HG02610 (cell line): ENCODE measurements around the gene ENTR1.
A peak's percentile ranks its signal among the peaks of the same experiment; 100 is the strongest.

Experiments used
- ATAC-seq: cut with Tn5 transposase; IDR thresholded peaks from one replicate; pipeline ENCODE4 v1.9.1; 2021; ENCODE audit warnings: mild to moderate bottlenecking, moderate library complexity; ENCODE audit not compliant: unreplicated experiment

ENTR1 gene, protein sequence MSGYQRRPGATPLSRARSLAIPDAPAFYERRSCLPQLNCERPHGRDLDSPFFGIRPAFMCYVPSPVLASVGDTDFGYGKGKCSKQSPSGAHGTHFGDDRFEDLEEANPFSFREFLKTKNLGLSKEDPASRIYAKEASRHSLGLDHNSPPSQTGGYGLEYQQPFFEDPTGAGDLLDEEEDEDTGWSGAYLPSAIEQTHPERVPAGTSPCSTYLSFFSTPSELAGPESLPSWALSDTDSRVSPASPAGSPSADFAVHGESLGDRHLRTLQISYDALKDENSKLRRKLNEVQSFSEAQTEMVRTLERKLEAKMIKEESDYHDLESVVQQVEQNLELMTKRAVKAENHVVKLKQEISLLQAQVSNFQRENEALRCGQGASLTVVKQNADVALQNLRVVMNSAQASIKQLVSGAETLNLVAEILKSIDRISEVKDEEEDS

GRCh38 chr9:136410500-136411287, at the start of gene ENTR1, which contains the start of gene PMPCA:
TSS of gene ENTR1 (minus strand) at chr9:136410614. CDS start at chr9:136410397, 217 bp downstream.
TSS of gene PMPCA (plus strand) at chr9:136410658. CDS start at chr9:136410669, 11 bp downstream.
- peak; percentile 77 for ATAC-seq

DNA sequence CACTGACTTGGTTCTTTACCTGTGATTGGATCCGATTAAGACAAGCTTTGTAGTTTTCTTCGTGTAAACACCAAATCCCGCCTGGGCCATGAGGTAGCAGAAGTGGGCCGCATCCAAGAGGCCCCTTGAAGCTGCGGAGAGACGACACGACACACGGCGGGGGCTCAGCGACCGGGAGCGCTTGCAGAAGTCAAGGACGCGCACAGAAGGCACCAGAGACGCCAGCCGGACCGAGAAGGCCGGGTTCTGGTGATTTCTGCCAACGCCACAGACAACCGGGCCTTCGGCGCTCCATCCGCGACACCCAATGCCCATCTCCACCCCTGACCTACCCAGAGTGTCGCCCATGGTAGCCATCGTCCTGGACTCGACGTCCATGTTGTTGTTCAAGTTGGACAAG, 49.0 kb upstream of the ENTR1 start:
- no peak for ATAC-seq

DNA sequence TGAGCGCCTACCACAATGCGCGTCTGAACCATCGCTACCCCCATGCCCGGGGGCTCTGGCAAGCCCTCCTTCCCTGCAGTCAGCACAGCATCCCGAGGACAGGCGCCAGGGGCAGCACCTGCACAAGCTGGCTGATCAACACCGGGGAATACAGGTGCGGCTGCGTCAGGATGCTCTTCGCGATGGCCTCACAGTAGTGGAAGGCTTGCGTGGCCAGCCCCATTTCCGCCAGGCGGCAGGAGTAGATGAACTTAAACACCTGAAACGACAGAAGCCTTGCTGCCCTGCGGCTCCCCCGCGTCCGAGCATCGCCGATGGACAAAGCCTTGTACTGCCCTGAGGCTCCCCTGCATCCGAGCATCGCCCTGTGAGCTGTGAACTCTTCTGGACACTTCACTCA, 46.9 kb upstream of the ENTR1 start:
- ATAC-seq: no peak

DNA sequence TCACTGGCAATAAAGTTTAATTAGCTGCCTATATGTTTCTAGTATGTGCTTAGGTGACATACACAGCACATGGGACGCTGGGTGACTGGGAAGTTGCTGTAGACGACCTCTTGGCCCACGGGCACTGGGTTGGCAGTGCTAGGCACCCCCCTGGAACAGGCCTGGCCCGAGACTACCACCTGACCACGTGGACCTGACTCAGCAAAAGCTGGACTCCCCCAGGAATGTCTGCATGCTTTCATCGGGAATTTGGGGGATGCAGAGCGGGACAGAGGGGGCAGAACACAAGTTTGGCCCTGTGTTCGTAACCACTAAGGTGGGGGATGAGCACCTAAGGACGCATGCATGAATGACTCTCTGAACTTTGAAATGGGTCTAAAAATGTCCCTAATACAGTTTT, 45.8 kb upstream of the ENTR1 start:
- ATAC-seq: no peak

GRCh38 chr9:136455043-136456002, 44.9 kb upstream of the ENTR1 start:
- no peak for ATAC-seq

- ATAC-seq: no peak
These were observed 43.8 kb upstream of the ENTR1 start for GRCh38 chr9:136454026-136454796.

- no peak for ATAC-seq
These were observed 42.9 kb upstream of the ENTR1 start for GRCh38 chr9:136453326-136453725.

- no peak for ATAC-seq
These were observed 40.9 kb upstream of the ENTR1 start for GRCh38 chr9:136451221-136451877.

DNA sequence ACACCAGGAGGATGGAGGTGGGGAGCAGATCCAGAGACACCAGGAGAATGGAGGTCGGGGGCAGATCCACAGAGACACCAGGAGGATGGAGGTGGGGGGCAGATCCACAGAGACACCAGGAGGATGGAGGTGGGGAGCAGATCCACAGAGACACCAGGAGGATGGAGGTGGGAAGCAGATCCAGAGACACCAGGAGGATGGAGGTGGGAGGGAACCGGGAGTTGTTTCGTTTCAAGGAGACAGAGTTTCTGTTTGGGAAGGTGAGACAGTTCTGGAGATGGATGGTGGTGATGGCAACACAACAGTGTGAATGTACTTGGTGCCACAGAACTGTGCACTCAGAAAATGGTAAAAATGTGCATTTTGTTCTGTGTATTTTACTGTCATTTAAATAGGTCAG, 38.2 kb upstream of the ENTR1 start:
- ATAC-seq: no peak

DNA sequence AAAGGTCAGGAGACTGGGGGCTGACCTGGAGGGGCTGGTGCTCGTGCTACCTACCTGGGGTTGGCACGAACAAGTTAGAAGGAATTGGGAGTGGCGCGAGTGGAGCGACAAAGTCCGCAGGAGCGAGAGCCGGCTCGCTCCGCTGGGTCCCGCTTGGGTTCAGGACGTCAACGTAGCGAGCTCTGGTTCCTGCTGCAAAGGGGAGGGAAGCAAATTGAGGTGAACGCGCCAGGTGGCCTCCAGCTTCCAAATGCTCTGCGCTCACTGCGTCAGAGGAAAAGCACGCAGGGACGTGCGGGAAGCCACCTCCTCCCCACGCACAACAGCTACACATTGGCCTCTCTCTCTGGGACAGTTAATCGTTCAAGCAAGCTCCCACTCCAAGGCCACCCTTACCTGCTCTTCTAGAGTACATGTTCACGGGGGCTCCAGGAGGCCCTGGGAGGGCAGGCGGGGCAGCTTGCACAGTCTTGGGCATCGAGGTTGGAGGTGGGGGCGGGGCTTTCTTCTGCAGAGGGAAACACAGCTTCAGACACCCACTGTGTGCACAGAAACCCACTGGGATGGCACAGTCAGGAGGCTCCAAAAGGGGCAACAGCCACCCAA, 36.9 kb upstream of the ENTR1 start:
- no peak for ATAC-seq

- ATAC-seq: no peak
These were observed 35.4 kb upstream of the ENTR1 start for GRCh38 chr9:136445799-136446198.

DNA sequence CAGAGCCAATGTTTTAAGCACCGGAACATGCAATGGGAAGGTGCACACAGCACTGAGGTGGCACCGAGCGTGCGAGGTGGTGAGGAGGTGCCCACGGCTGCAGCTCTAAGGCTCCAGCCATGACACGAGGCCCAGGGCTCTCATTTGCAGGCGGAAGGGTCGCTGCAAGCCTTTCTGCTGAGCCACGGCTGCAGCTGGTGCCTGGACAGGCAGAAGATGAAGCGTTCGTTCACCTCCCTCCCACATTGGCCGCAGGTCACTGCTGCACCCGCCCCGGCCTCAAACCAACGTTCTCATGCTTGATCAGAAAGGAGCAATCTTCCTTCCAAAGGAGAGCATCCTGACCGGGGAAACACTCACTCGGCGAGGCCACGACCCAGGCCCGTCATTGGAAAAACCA, 33.7 kb upstream of the ENTR1 start:
- no peak for ATAC-seq

DNA sequence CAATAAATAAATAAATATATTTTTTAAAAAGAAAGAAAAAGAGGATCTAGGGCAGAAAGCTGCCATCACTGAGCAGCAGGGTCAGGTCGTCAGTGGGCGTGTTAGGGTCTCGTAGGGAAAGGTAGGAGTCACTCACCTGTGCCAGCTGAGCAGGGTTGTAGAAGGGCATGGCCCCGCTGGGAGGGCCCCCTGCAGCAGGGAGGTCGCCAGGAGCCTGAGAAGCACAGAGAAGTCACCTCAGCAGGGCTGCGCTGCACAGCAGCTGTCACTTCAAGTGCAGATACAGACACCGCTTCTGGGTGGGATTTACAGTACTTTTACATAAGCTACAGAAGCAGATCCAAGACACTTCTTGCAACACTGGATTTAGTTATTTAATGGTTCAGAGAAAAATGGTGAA, 33.3 kb upstream of the ENTR1 start:
- ATAC-seq: no peak

GRCh38 chr9:136443087-136443486, 32.7 kb upstream of the ENTR1 start:
- no peak for ATAC-seq

GRCh38 chr9:136442265-136442664, 31.9 kb upstream of the ENTR1 start:
- ATAC-seq: no peak

GRCh38 chr9:136441681-136442245, 31.3 kb upstream of the ENTR1 start:
- no peak for ATAC-seq

GRCh38 chr9:136441191-136441680, 30.8 kb upstream of the ENTR1 start:
- ATAC-seq: no peak
